IMR-90 (cell line): ENCODE data around the gene RYR3. TPM values are rescaled to one million over a fixed set of nuclear protein-coding genes. Genes with fewer than 3 reads are reported as not detected.

Experiments
- ATAC-seq: fragments of 200-7000 bp; cut with Tn5 transposase; 2 replicates; pipeline ENCODE4 v1.9.1; 2020; ENCODE audit warnings: low read depth, mild to moderate bottlenecking, moderate library complexity
- BruUV-seq: library from RNA; stranded (reverse); fragments of 400-500 nt; replicated peaks from 2 replicates; lab custom pipeline; 2021; lab: Mats Ljungman, UMichigan
- CTCF ChIA-PET: fragments of 300-600 bp; formaldehyde crosslinking; extraction: SDS; loops from one replicate; lab custom pipeline; 2021; ENCODE audit warnings: antibody characterized with exemption; lab: Yijun Ruan, JAX
- POLR2A ChIA-PET: fragments of 300-600 bp; sonication (Branson Sonifier 250); formaldehyde crosslinking; loops from one replicate; lab custom pipeline; 2022; ENCODE audit warnings: antibody characterized with exemption; ENCODE audit not compliant: unreplicated experiment; lab: Charles Lee
- DNase-seq: peaks from one replicate; pipeline ENCODE4 v3.0.0; 2013
- H2AFZ ChIP-seq: replicated peaks from 2 replicates; pipeline ENCODE3; 2013; ENCODE audit warnings: low read length, mild to moderate bottlenecking; ENCODE audit not compliant: poor library complexity
- H2AK5ac ChIP-seq: 2 replicates; pipeline ENCODE4 v1.6.1; 2013; ENCODE audit warnings: low read depth, low read length, inconsistent platforms
- H2AK9ac ChIP-seq: replicated peaks from 2 replicates; pipeline ENCODE3; 2013; ENCODE audit warnings: mild to moderate bottlenecking, low read depth, low read length, moderate library complexity; ENCODE audit not compliant: poor library complexity
- H2BK120ac ChIP-seq: 2 replicates; pipeline ENCODE4 v1.6.1; 2013; ENCODE audit warnings: low read depth, low read length, inconsistent platforms
- H2BK15ac ChIP-seq: 3 replicates; pipeline ENCODE4 v1.6.1; 2013; ENCODE audit warnings: low read depth, low read length, inconsistent platforms
- H2BK20ac ChIP-seq: 2 replicates; pipeline ENCODE4 v1.6.1; 2013; ENCODE audit warnings: low read depth, mild to moderate bottlenecking, inconsistent platforms, low read length, moderate library complexity
- H2BK5ac ChIP-seq: 2 replicates; pipeline ENCODE4 v1.6.1; 2013; ENCODE audit warnings: mild to moderate bottlenecking, low read depth, low read length, inconsistent platforms; ENCODE audit not compliant: poor library complexity, severe bottlenecking
- H3K14ac ChIP-seq: replicated peaks from 2 replicates; pipeline ENCODE4 v1.6.1; 2013; ENCODE audit warnings: low read depth, low read length, inconsistent platforms
- H3K18ac ChIP-seq: 2 replicates; pipeline ENCODE4 v1.6.1; 2013; ENCODE audit warnings: low read depth, low read length, control low read depth
- H3K23ac ChIP-seq: 2 replicates; pipeline ENCODE4 v1.6.1; 2013; ENCODE audit warnings: low read depth, low read length, inconsistent platforms
- H3K27ac ChIP-seq: 2 replicates; pipeline ENCODE4 v1.5.1; 2013; ENCODE audit warnings: mild to moderate bottlenecking, control low read depth, low read length; ENCODE audit not compliant: insufficient read depth
- H3K27me3 ChIP-seq: 2 replicates; pipeline ENCODE4 v1.6.1; 2013; ENCODE audit warnings: low read length; ENCODE audit not compliant: control insufficient read depth, insufficient read depth
- H3K36me3 ChIP-seq: 2 replicates; pipeline ENCODE4 v1.6.1; 2013; ENCODE audit warnings: low read length, mixed read lengths; ENCODE audit not compliant: control insufficient read depth, insufficient read depth
- H3K4ac ChIP-seq: 2 replicates; pipeline ENCODE4 v1.6.1; 2013; ENCODE audit warnings: low read depth, low read length, inconsistent platforms
- H3K4me1 ChIP-seq: 2 replicates; pipeline ENCODE4 v1.6.1; 2013; ENCODE audit warnings: low read length, mixed read lengths; ENCODE audit not compliant: control insufficient read depth, insufficient read depth
- H3K4me2 ChIP-seq: 2 replicates; pipeline ENCODE4 v1.6.1; 2013; ENCODE audit warnings: low read depth, mild to moderate bottlenecking, control low read depth, low read length, moderate library complexity
- H3K4me3 ChIP-seq: 2 replicates; pipeline ENCODE4 v1.5.1; 2013; ENCODE audit warnings: low read depth, mild to moderate bottlenecking, control low read depth, low read length, moderate library complexity; ENCODE audit not compliant: insufficient read depth
- H3K56ac ChIP-seq: 2 replicates; pipeline ENCODE4 v1.6.1; 2013; ENCODE audit warnings: low read length, inconsistent platforms; ENCODE audit not compliant: insufficient read depth; ENCODE audit errors: extremely low read depth
- H3K79me1 ChIP-seq, 2 experiments: 2 replicates each; pipeline ENCODE4 v1.6.1; 2013; ENCODE audit warnings: low read length in 2 of 2, inconsistent platforms in 1 of 2, low read depth in 1 of 2
- H3K9ac ChIP-seq: 2 replicates; pipeline ENCODE4 v1.6.1; 2013; ENCODE audit warnings: low read depth, low read length, control low read depth
- H3K9me1 ChIP-seq: 2 replicates; pipeline ENCODE4 v1.6.1; 2013; ENCODE audit warnings: low read length, inconsistent platforms; ENCODE audit not compliant: insufficient read depth
- H3K9me3 ChIP-seq: 2 replicates; pipeline ENCODE4 v1.6.1; 2013; ENCODE audit warnings: low read length; ENCODE audit not compliant: control insufficient read depth, insufficient read depth
- H4K20me1 ChIP-seq: 2 replicates; pipeline ENCODE4 v1.6.1; 2013; ENCODE audit warnings: low read length, inconsistent platforms; ENCODE audit not compliant: insufficient read depth
- H4K5ac ChIP-seq: 2 replicates; pipeline ENCODE4 v1.6.1; 2013; ENCODE audit warnings: mild to moderate bottlenecking, low read depth, low read length, control low read depth
- H4K8ac ChIP-seq, 2 experiments: 2 replicates each; pipeline ENCODE4 v1.6.1; 2013; ENCODE audit warnings: low read depth in 2 of 2, low read length in 2 of 2, control low read depth in 1 of 2, inconsistent platforms in 1 of 2
- H4K91ac ChIP-seq: 2 replicates; pipeline ENCODE4 v1.6.1; 2013; ENCODE audit warnings: low read depth, low read length, inconsistent platforms; ENCODE audit not compliant: insufficient read depth
- BHLHE40 ChIP-seq: fragments of 150-350 bp; IDR thresholded peaks from 2 replicates; pipeline ENCODE4 v1.6.1; 2016; ENCODE audit warnings: mild to moderate bottlenecking, low read depth, low read length
- CEBPB ChIP-seq: IDR thresholded peaks from 2 replicates; pipeline ENCODE4 v1.6.1; 2012; ENCODE audit warnings: low read depth, low read length, improper control_type of control experiment
- CHD1 ChIP-seq: IDR thresholded peaks from 2 replicates; pipeline ENCODE4 v1.6.1; 2012; ENCODE audit warnings: low read depth, low read length, improper control_type of control experiment
- CTCF ChIP-seq: conservative IDR thresholded peaks from 2 replicates; pipeline ENCODE4 v1.5.1; 2012; ENCODE audit warnings: mild to moderate bottlenecking, low read depth, low read length, improper control_type of control experiment
- ELK1 ChIP-seq: fragments of 150-350 bp; IDR thresholded peaks from 2 replicates; pipeline ENCODE4 v1.6.1; 2016; ENCODE audit warnings: low read depth, mild to moderate bottlenecking, low read length, moderate library complexity, borderline replicate concordance
- FOS ChIP-seq: fragments of 150-350 bp; IDR thresholded peaks from 2 replicates; pipeline ENCODE4 v1.6.1; 2016; ENCODE audit warnings: low read depth, low read length
- MAFK ChIP-seq: IDR thresholded peaks from 2 replicates; pipeline ENCODE4 v1.6.1; 2012; ENCODE audit warnings: low read depth, low read length, improper control_type of control experiment
- MAZ ChIP-seq: IDR thresholded peaks from 2 replicates; pipeline ENCODE4 v1.6.1; 2012; ENCODE audit warnings: low read depth, mild to moderate bottlenecking, low read length, improper control_type of control experiment, moderate library complexity, borderline replicate concordance
- MXI1 ChIP-seq: IDR thresholded peaks from 2 replicates; pipeline ENCODE4 v1.6.1; 2012; ENCODE audit warnings: low read depth, mild to moderate bottlenecking, low read length, moderate library complexity, borderline replicate concordance
- NFE2L2 ChIP-seq: fragments of 150-350 bp; IDR thresholded peaks from 2 replicates; pipeline ENCODE4 v1.6.1; 2016; ENCODE audit warnings: low read depth, mild to moderate bottlenecking, low read length
- POLR2A ChIP-seq: IDR thresholded peaks from 2 replicates; pipeline ENCODE4 v1.6.1; 2012; ENCODE audit warnings: mild to moderate bottlenecking, low read depth, low read length
- RAD21 ChIP-seq: IDR thresholded peaks from 2 replicates; pipeline ENCODE4 v1.6.1; 2012; ENCODE audit warnings: low read length, improper control_type of control experiment
- RCOR1 ChIP-seq: IDR thresholded peaks from 2 replicates; pipeline ENCODE4 v1.6.1; 2012; ENCODE audit warnings: mild to moderate bottlenecking, low read length, improper control_type of control experiment; ENCODE audit not compliant: insufficient replicate concordance
- RFX5 ChIP-seq: IDR thresholded peaks from 2 replicates; pipeline ENCODE4 v1.8.0; 2012; ENCODE audit warnings: low read depth, mild to moderate bottlenecking, low read length, moderate library complexity
- SMC3 ChIP-seq: fragments of 150-350 bp; IDR thresholded peaks from 2 replicates; pipeline ENCODE4 v1.6.1; 2016; ENCODE audit warnings: low read depth, mild to moderate bottlenecking, antibody characterized with exemption, low read length, moderate library complexity
- USF2 ChIP-seq: fragments of 150-350 bp; IDR thresholded peaks from 2 replicates; pipeline ENCODE4 v1.6.1; 2017; ENCODE audit warnings: mild to moderate bottlenecking, antibody characterized with exemption, low read length, low read depth
- WGBS, 2 experiments: methylation state at CpG; one replicate each; pipeline versions ENCODE4 v1.1.5 to v1.1.7; 2013; ENCODE audit warnings: missing lambda C conversion rate in 2 of 2; ENCODE audit not compliant: insufficient read length in 1 of 2; ENCODE audit errors: extremely low coverage in 2 of 2; 5-methylcytosine and 5-hydroxymethylcytosine counted together
- dilution Hi-C: fragments of 300-500 bp; cut with HindIII; formaldehyde crosslinking; loops from one replicate; pipeline ENCODE4 v1.14.3; 2018; ENCODE audit warnings: low sequenced_read_pairs; ENCODE audit not compliant: unreplicated experiment
- in situ Hi-C: fragments of 300-500 bp; cut with MboI; formaldehyde crosslinking; loops from 3 replicates; pipeline ENCODE4 v1.14.3; 2019; ENCODE audit warnings: low sequenced_read_pairs, inconsistent platforms, mixed read lengths
- intact Hi-C: fragments of 100-400 bp; cut with micrococcal nuclease; formaldehyde crosslinking; loops from 2 replicates; pipeline ENCODE4 v1.10.0; 2022
- polyA plus RNA-seq, 3 experiments: library from polyadenylated mRNA; depleted of rRNA; stranded (reverse); fragments of >200 nt; gene quantifications; 2 replicates each; pipeline ENCODE4 v1.2.3, GENCODE V29; 2012; ENCODE audit warnings: low replicate concordance in 1 of 3
- total RNA-seq: library from RNA; depleted of rRNA; stranded (reverse); fragments of >200 nt; gene quantifications from 2 replicates; pipeline ENCODE4 v1.2.3, GENCODE V29; 2012

The RYR3 gene
- total and polyA plus RNA-seq, 2 of the 4 experiments (the other 2 are of a cell fraction), result 0.18 TPM; not detected in 1

- H3K4me3 ChIP-seq, result no peak overlapping the region
- H2BK120ac ChIP-seq, result no peak overlapping the region
- H3K4me2 ChIP-seq, result no peak overlapping the region
- BruUV-seq, result no TSS peak
- no peaks in the 10 kb centered on the region for H3K36me3 ChIP-seq
- no peaks in the 10 kb centered on the region for H3K4me1 ChIP-seq
- DNase-seq, result no peak
- no peak overlapping the region for H3K18ac ChIP-seq
- no peak overlapping the region for H4K5ac ChIP-seq
- H3K27me3 ChIP-seq, result peaks cover 6% of the 10 kb centered on the region
- H3K23ac ChIP-seq, result no peak overlapping the region
- H3K14ac ChIP-seq, result no peak overlapping the region
- no peaks in the 10 kb centered on the region for H3K79me1 ChIP-seq
- H2AK5ac ChIP-seq, result no peak overlapping the region
- no peak overlapping the region for H2BK15ac ChIP-seq
- H3K27ac ChIP-seq, result no peak overlapping the region
- H3K9me1 ChIP-seq, result no peaks in the 10 kb centered on the region
- WGBS, 2 experiments, result no CpG with 5 or more reads among the region's 2 CpGs
- H3K56ac ChIP-seq, result no peak overlapping the region
- H3K9ac ChIP-seq, result no peak overlapping the region
- no peak overlapping the region for H4K91ac ChIP-seq
- no peak overlapping the region for H4K8ac ChIP-seq
- H2AK9ac ChIP-seq, result no peak overlapping the region
- in situ Hi-C loops, result no loop called here
- ATAC-seq, result no peak
- POLR2A ChIA-PET, result no interaction called here
- H2BK20ac ChIP-seq, result no peak overlapping the region
- H3K4ac ChIP-seq, result no peak overlapping the region
- intact Hi-C loops, result no loop called here
- H2BK5ac ChIP-seq, result no peak overlapping the region
- dilution Hi-C loops, result no loop called here
- CTCF ChIA-PET, result no interaction called here
- H2AFZ ChIP-seq, result no peak overlapping the region
- H3K9me3 ChIP-seq, result no peaks in the 10 kb centered on the region
- TF ChIP-seq ELK1, result no peak
- no peak for TF ChIP-seq POLR2A
- TF ChIP-seq MAFK, result no peak
- TF ChIP-seq CTCF, result no peak
- TF ChIP-seq RAD21, result no peak
- no peak for TF ChIP-seq CHD1
- TF ChIP-seq NFE2L2, result no peak
- TF ChIP-seq FOS, result no peak
- no peak for TF ChIP-seq RCOR1
- TF ChIP-seq MXI1, result no peak
- TF ChIP-seq MAZ, result no peak
- no peak for TF ChIP-seq SMC3
- TF ChIP-seq BHLHE40, result no peak
- no peak for TF ChIP-seq USF2
- TF ChIP-seq RFX5, result no peak
- no peak for TF ChIP-seq CEBPB
- H4K20me1 ChIP-seq, result no peaks in the 10 kb centered on the region
These were observed 327.7 kb downstream of the RYR3 start for GRCh38 chr15:33638453-33638852.
